BLaER1 treated with 17β-estradiol and CSF1 and Interleukin-3, amounts not matched to agents 10 nM and 100 nM (cell line): ENCODE data around the gene CASP12.

Source experiments
- H3K27ac ChIP-seq, 11 experiments: shearing (Covaris generic); formaldehyde crosslinking; 2 replicates each; pipeline ENCODE4 v1.8.1; 2022
- H3K27me3 ChIP-seq, 11 experiments: shearing (Covaris generic); formaldehyde crosslinking; 2 replicates each; pipeline ENCODE4 v1.8.1; 2022
- H3K36me3 ChIP-seq, 11 experiments: shearing (Covaris generic); formaldehyde crosslinking; 2 replicates each; pipeline ENCODE4 v1.8.1; 2022
- H3K4me1 ChIP-seq, 10 experiments: shearing (Covaris generic); formaldehyde crosslinking; 2 replicates each; pipeline ENCODE4 v1.8.1; 2022
- H3K4me2 ChIP-seq, 11 experiments: shearing (Covaris generic); formaldehyde crosslinking; 2 replicates each; pipeline ENCODE4 v1.8.1; 2022
- H3K4me3 ChIP-seq, 10 experiments: shearing (Covaris generic); formaldehyde crosslinking; 2 replicates each; pipeline ENCODE4 v1.8.1; 2022
- H3K9ac ChIP-seq, 11 experiments: shearing (Covaris generic); formaldehyde crosslinking; 2 replicates each; pipeline ENCODE4 v1.8.1; 2022
- H3K9me3 ChIP-seq, 11 experiments: shearing (Covaris generic); formaldehyde crosslinking; replicated peaks in 1 of 11; 2 replicates each; pipeline ENCODE4 v1.8.1; 2022
- H4K20me1 ChIP-seq, 11 experiments: shearing (Covaris generic); formaldehyde crosslinking; 2 replicates each; pipeline ENCODE4 v1.8.1; 2022
- Cebpa-rat ChIP-seq, 11 experiments: shearing (Covaris generic); IDR thresholded peaks; 2 replicates each; pipeline ENCODE4 v1.8.1; 2022

Gene CASP12

GRCh38 chr11:104918113-104918824 is 20.0 kb upstream of the CASP12 start:
- no peaks in the 10 kb centered on the region for H4K20me1 ChIP-seq
- peak overlapping the region; percentile 44 to 77 (median 61) for H3K4me2 ChIP-seq
- no peaks in the 10 kb centered on the region for H3K27me3 ChIP-seq
- peak overlapping the region in 5 of 11 experiments; percentile 0 to 61 (median 2); a peak in 4 of 22 replicates for H3K9ac ChIP-seq
- 0 out of 22 replicates have a peak overlapping the region, but pooled peaks of 1 of the 11 experiments have one; percentile 8 for H3K27ac ChIP-seq
- no peaks in the 10 kb centered on the region for H3K36me3 ChIP-seq
- no peak for TF ChIP-seq Cebpa-rat (IDR thresholded peaks at IDR 0.05)
- peaks cover 0 to 4% (median 0%) of the 10 kb centered on the region in 11 experiments; a peak in 1 of 22 replicates for H3K9me3 ChIP-seq
- H3K4me3 ChIP-seq: peak overlapping the region in 7 of 10 experiments; percentile 4 to 36 (median 19); a peak in 7 of 20 replicates
- peaks cover 0 to 14% (median 5%) of the 10 kb centered on the region in 10 experiments; a peak in 9 of 20 replicates for H3K4me1 ChIP-seq

- Histone ChIP-seq H3K4me2 (peak overlapping the region; percentile 44 to 77 (median 61)), H3K27me3 (no peaks in the 10 kb centered on the region), H3K36me3 (no peaks in the 10 kb centered on the region), H3K9me3 (peaks cover 0 to 4% (median 0%) of the 10 kb centered on the region in 11 experiments; a peak in 1 of 22 replicates), H3K4me3 (peak overlapping the region in 6 of 10 experiments; percentile 4 to 32 (median 18); a peak in 6 of 20 replicates), H4K20me1 (no peaks in the 10 kb centered on the region), H3K4me1 (peaks cover 0 to 14% (median 5%) of the 10 kb centered on the region in 10 experiments; a peak in 9 of 20 replicates), H3K27ac (peak overlapping the region in 1 of 11 experiments; percentile 8; a peak in 1 of 22 replicates), H3K9ac (peak overlapping the region in 5 of 11 experiments; percentile 0 to 61 (median 2); a peak in 4 of 22 replicates)
- no peak for TF ChIP-seq Cebpa-rat (IDR thresholded peaks at IDR 0.05)
These were observed 19.2 kb upstream of the CASP12 start for GRCh38 chr11:104917271-104918112.

GRCh38 chr11:104916442-104916841 is 18.2 kb upstream of the CASP12 start:
- H3K27ac ChIP-seq: no peak overlapping the region
- no peaks in the 10 kb centered on the region for H3K27me3 ChIP-seq
- no peak overlapping the region for H3K9ac ChIP-seq
- no peaks in the 10 kb centered on the region for H4K20me1 ChIP-seq
- no peak overlapping the region for H3K4me3 ChIP-seq
- H3K4me1 ChIP-seq: peaks cover 0 to 14% (median 5%) of the 10 kb centered on the region in 10 experiments; a peak in 9 of 20 replicates
- H3K9me3 ChIP-seq: peaks cover 0 to 4% (median 0%) of the 10 kb centered on the region in 11 experiments; a peak in 1 of 22 replicates
- H3K36me3 ChIP-seq: no peaks in the 10 kb centered on the region
- no peak overlapping the region; a peak in 1 of 22 replicates for H3K4me2 ChIP-seq
- TF ChIP-seq Cebpa-rat (IDR thresholded peaks at IDR 0.05): no peak

- Histone ChIP-seq H3K27ac (no peak overlapping the region), H3K4me1 (peaks cover 0 to under 1% (median 0%) of the 10 kb centered on the region in 10 experiments; a peak in 1 of 20 replicates), H3K27me3 (no peaks in the 10 kb centered on the region), H4K20me1 (no peaks in the 10 kb centered on the region), H3K4me3 (no peak overlapping the region), H3K4me2 (no peak overlapping the region), H3K9ac (no peak overlapping the region), H3K36me3 (no peaks in the 10 kb centered on the region), H3K9me3 (no peaks in the 10 kb centered on the region)
- no peak for TF ChIP-seq Cebpa-rat (IDR thresholded peaks at IDR 0.05)
These were observed 13.8 kb upstream of the CASP12 start for GRCh38 chr11:104912102-104912501.

GRCh38 chr11:104908186-104908531 is 9.9 kb upstream of the CASP12 start:
- H3K27ac ChIP-seq: no peak overlapping the region
- no peaks in the 10 kb centered on the region for H3K27me3 ChIP-seq
- H3K4me3 ChIP-seq: no peak overlapping the region
- no peaks in the 10 kb centered on the region for H3K36me3 ChIP-seq
- no peaks in the 10 kb centered on the region for H3K4me1 ChIP-seq
- no peaks in the 10 kb centered on the region for H3K9me3 ChIP-seq
- no peaks in the 10 kb centered on the region for H4K20me1 ChIP-seq
- no peak for TF ChIP-seq Cebpa-rat (IDR thresholded peaks at IDR 0.05)
- H3K9ac ChIP-seq: no peak overlapping the region
- no peak overlapping the region for H3K4me2 ChIP-seq

GRCh38 chr11:104907521-104908185 is 9.4 kb upstream of the CASP12 start:
- H3K9me3 ChIP-seq: no peaks in the 10 kb centered on the region
- TF ChIP-seq Cebpa-rat (IDR thresholded peaks at IDR 0.05): no peak
- no peak overlapping the region for H3K27ac ChIP-seq
- no peaks in the 10 kb centered on the region for H3K27me3 ChIP-seq
- no peak overlapping the region for H3K4me3 ChIP-seq
- no peaks in the 10 kb centered on the region for H4K20me1 ChIP-seq
- no peak overlapping the region for H3K9ac ChIP-seq
- no peaks in the 10 kb centered on the region for H3K36me3 ChIP-seq
- no peak overlapping the region for H3K4me2 ChIP-seq
- H3K4me1 ChIP-seq: no peaks in the 10 kb centered on the region

- no peak overlapping the region for H3K4me3 ChIP-seq
- no peaks in the 10 kb centered on the region for H3K36me3 ChIP-seq
- H3K9me3 ChIP-seq: no peaks in the 10 kb centered on the region
- no peak overlapping the region for H3K27ac ChIP-seq
- no peaks in the 10 kb centered on the region for H4K20me1 ChIP-seq
- H3K9ac ChIP-seq: no peak overlapping the region
- H3K4me2 ChIP-seq: no peak overlapping the region
- H3K4me1 ChIP-seq: no peaks in the 10 kb centered on the region
- H3K27me3 ChIP-seq: no peaks in the 10 kb centered on the region
- no peak for TF ChIP-seq Cebpa-rat (IDR thresholded peaks at IDR 0.05)
These were observed 7.0 kb upstream of the CASP12 start for GRCh38 chr11:104905271-104905670.

- no peaks in the 10 kb centered on the region for H3K27me3 ChIP-seq
- H3K4me2 ChIP-seq: no peak overlapping the region
- no peak overlapping the region for H3K4me3 ChIP-seq
- no peaks in the 10 kb centered on the region for H3K9me3 ChIP-seq
- H3K27ac ChIP-seq: no peak overlapping the region
- H3K4me1 ChIP-seq: peaks cover 0 to 11% (median 0%) of the 10 kb centered on the region in 10 experiments; a peak in 2 of 20 replicates
- no peaks in the 10 kb centered on the region for H4K20me1 ChIP-seq
- TF ChIP-seq Cebpa-rat (IDR thresholded peaks at IDR 0.05): no peak
- no peak overlapping the region for H3K9ac ChIP-seq
- H3K36me3 ChIP-seq: no peaks in the 10 kb centered on the region
These were observed 966 bp upstream of the CASP12 start for GRCh38 chr11:104899226-104899625.

GRCh38 chr11:104898685-104899013 is 389 bp upstream of the CASP12 start:
- H3K4me3 ChIP-seq: no peak overlapping the region
- no peak for TF ChIP-seq Cebpa-rat (IDR thresholded peaks at IDR 0.05)
- H3K27ac ChIP-seq: peak overlapping the region in 1 of 11 experiments; percentile 30; a peak in 1 of 22 replicates
- H3K4me1 ChIP-seq: peaks cover 0 to 11% (median 0%) of the 10 kb centered on the region in 10 experiments; a peak in 2 of 20 replicates
- H3K9ac ChIP-seq: no peak overlapping the region
- H3K27me3 ChIP-seq: no peaks in the 10 kb centered on the region
- peak overlapping the region in 2 of 11 experiments; percentile 24 to 44; a peak in 3 of 22 replicates for H3K4me2 ChIP-seq
- no peaks in the 10 kb centered on the region for H3K36me3 ChIP-seq
- H3K9me3 ChIP-seq: no peaks in the 10 kb centered on the region
- no peaks in the 10 kb centered on the region for H4K20me1 ChIP-seq
